IMR-90 (cell line): ENCODE data around the gene NAT14. TPM values are rescaled to one million over a fixed set of nuclear protein-coding genes. Genes with fewer than 3 reads are reported as not detected.

Experiments
- ATAC-seq: fragments of 200-7000 bp; cut with Tn5 transposase; 2 replicates; pipeline ENCODE4 v1.9.1; 2020; ENCODE audit warnings: low read depth, mild to moderate bottlenecking, moderate library complexity
- BruUV-seq: library from RNA; stranded (reverse); fragments of 400-500 nt; replicated peaks from 2 replicates; lab custom pipeline; 2021; lab: Mats Ljungman, UMichigan
- CTCF ChIA-PET: fragments of 300-600 bp; formaldehyde crosslinking; extraction: SDS; loops from one replicate; lab custom pipeline; 2021; ENCODE audit warnings: antibody characterized with exemption; lab: Yijun Ruan, JAX
- POLR2A ChIA-PET: fragments of 300-600 bp; sonication (Branson Sonifier 250); formaldehyde crosslinking; loops from one replicate; lab custom pipeline; 2022; ENCODE audit warnings: antibody characterized with exemption; ENCODE audit not compliant: unreplicated experiment; lab: Charles Lee
- DNase-seq: peaks from one replicate; pipeline ENCODE4 v3.0.0; 2013
- H2AFZ ChIP-seq: replicated peaks from 2 replicates; pipeline ENCODE3; 2013; ENCODE audit warnings: low read length, mild to moderate bottlenecking; ENCODE audit not compliant: poor library complexity
- H2AK5ac ChIP-seq: 2 replicates; pipeline ENCODE4 v1.6.1; 2013; ENCODE audit warnings: low read depth, low read length, inconsistent platforms
- H2AK9ac ChIP-seq: replicated peaks from 2 replicates; pipeline ENCODE3; 2013; ENCODE audit warnings: mild to moderate bottlenecking, low read depth, low read length, moderate library complexity; ENCODE audit not compliant: poor library complexity
- H2BK120ac ChIP-seq: 2 replicates; pipeline ENCODE4 v1.6.1; 2013; ENCODE audit warnings: low read depth, low read length, inconsistent platforms
- H2BK15ac ChIP-seq: 3 replicates; pipeline ENCODE4 v1.6.1; 2013; ENCODE audit warnings: low read depth, low read length, inconsistent platforms
- H2BK20ac ChIP-seq: 2 replicates; pipeline ENCODE4 v1.6.1; 2013; ENCODE audit warnings: low read depth, mild to moderate bottlenecking, inconsistent platforms, low read length, moderate library complexity
- H2BK5ac ChIP-seq: 2 replicates; pipeline ENCODE4 v1.6.1; 2013; ENCODE audit warnings: mild to moderate bottlenecking, low read depth, low read length, inconsistent platforms; ENCODE audit not compliant: poor library complexity, severe bottlenecking
- H3K14ac ChIP-seq: replicated peaks from 2 replicates; pipeline ENCODE4 v1.6.1; 2013; ENCODE audit warnings: low read depth, low read length, inconsistent platforms
- H3K18ac ChIP-seq: 2 replicates; pipeline ENCODE4 v1.6.1; 2013; ENCODE audit warnings: low read depth, low read length, control low read depth
- H3K23ac ChIP-seq: 2 replicates; pipeline ENCODE4 v1.6.1; 2013; ENCODE audit warnings: low read depth, low read length, inconsistent platforms
- H3K27ac ChIP-seq: 2 replicates; pipeline ENCODE4 v1.5.1; 2013; ENCODE audit warnings: mild to moderate bottlenecking, control low read depth, low read length; ENCODE audit not compliant: insufficient read depth
- H3K27me3 ChIP-seq: 2 replicates; pipeline ENCODE4 v1.6.1; 2013; ENCODE audit warnings: low read length; ENCODE audit not compliant: control insufficient read depth, insufficient read depth
- H3K36me3 ChIP-seq: 2 replicates; pipeline ENCODE4 v1.6.1; 2013; ENCODE audit warnings: low read length, mixed read lengths; ENCODE audit not compliant: control insufficient read depth, insufficient read depth
- H3K4ac ChIP-seq: 2 replicates; pipeline ENCODE4 v1.6.1; 2013; ENCODE audit warnings: low read depth, low read length, inconsistent platforms
- H3K4me1 ChIP-seq: 2 replicates; pipeline ENCODE4 v1.6.1; 2013; ENCODE audit warnings: low read length, mixed read lengths; ENCODE audit not compliant: control insufficient read depth, insufficient read depth
- H3K4me2 ChIP-seq: 2 replicates; pipeline ENCODE4 v1.6.1; 2013; ENCODE audit warnings: low read depth, mild to moderate bottlenecking, control low read depth, low read length, moderate library complexity
- H3K4me3 ChIP-seq: 2 replicates; pipeline ENCODE4 v1.5.1; 2013; ENCODE audit warnings: low read depth, mild to moderate bottlenecking, control low read depth, low read length, moderate library complexity; ENCODE audit not compliant: insufficient read depth
- H3K56ac ChIP-seq: 2 replicates; pipeline ENCODE4 v1.6.1; 2013; ENCODE audit warnings: low read length, inconsistent platforms; ENCODE audit not compliant: insufficient read depth; ENCODE audit errors: extremely low read depth
- H3K79me1 ChIP-seq, 2 experiments: 2 replicates each; pipeline ENCODE4 v1.6.1; 2013; ENCODE audit warnings: low read length in 2 of 2, inconsistent platforms in 1 of 2, low read depth in 1 of 2
- H3K9ac ChIP-seq: 2 replicates; pipeline ENCODE4 v1.6.1; 2013; ENCODE audit warnings: low read depth, low read length, control low read depth
- H3K9me1 ChIP-seq: 2 replicates; pipeline ENCODE4 v1.6.1; 2013; ENCODE audit warnings: low read length, inconsistent platforms; ENCODE audit not compliant: insufficient read depth
- H3K9me3 ChIP-seq: 2 replicates; pipeline ENCODE4 v1.6.1; 2013; ENCODE audit warnings: low read length; ENCODE audit not compliant: control insufficient read depth, insufficient read depth
- H4K20me1 ChIP-seq: 2 replicates; pipeline ENCODE4 v1.6.1; 2013; ENCODE audit warnings: low read length, inconsistent platforms; ENCODE audit not compliant: insufficient read depth
- H4K5ac ChIP-seq: 2 replicates; pipeline ENCODE4 v1.6.1; 2013; ENCODE audit warnings: mild to moderate bottlenecking, low read depth, low read length, control low read depth
- H4K8ac ChIP-seq, 2 experiments: 2 replicates each; pipeline ENCODE4 v1.6.1; 2013; ENCODE audit warnings: low read depth in 2 of 2, low read length in 2 of 2, control low read depth in 1 of 2, inconsistent platforms in 1 of 2
- H4K91ac ChIP-seq: 2 replicates; pipeline ENCODE4 v1.6.1; 2013; ENCODE audit warnings: low read depth, low read length, inconsistent platforms; ENCODE audit not compliant: insufficient read depth
- BHLHE40 ChIP-seq: fragments of 150-350 bp; IDR thresholded peaks from 2 replicates; pipeline ENCODE4 v1.6.1; 2016; ENCODE audit warnings: mild to moderate bottlenecking, low read depth, low read length
- CEBPB ChIP-seq: IDR thresholded peaks from 2 replicates; pipeline ENCODE4 v1.6.1; 2012; ENCODE audit warnings: low read depth, low read length, improper control_type of control experiment
- CHD1 ChIP-seq: IDR thresholded peaks from 2 replicates; pipeline ENCODE4 v1.6.1; 2012; ENCODE audit warnings: low read depth, low read length, improper control_type of control experiment
- ELK1 ChIP-seq: fragments of 150-350 bp; IDR thresholded peaks from 2 replicates; pipeline ENCODE4 v1.6.1; 2016; ENCODE audit warnings: low read depth, mild to moderate bottlenecking, low read length, moderate library complexity, borderline replicate concordance
- FOS ChIP-seq: fragments of 150-350 bp; IDR thresholded peaks from 2 replicates; pipeline ENCODE4 v1.6.1; 2016; ENCODE audit warnings: low read depth, low read length
- MAFK ChIP-seq: IDR thresholded peaks from 2 replicates; pipeline ENCODE4 v1.6.1; 2012; ENCODE audit warnings: low read depth, low read length, improper control_type of control experiment
- MAZ ChIP-seq: IDR thresholded peaks from 2 replicates; pipeline ENCODE4 v1.6.1; 2012; ENCODE audit warnings: low read depth, mild to moderate bottlenecking, low read length, improper control_type of control experiment, moderate library complexity, borderline replicate concordance
- MXI1 ChIP-seq: IDR thresholded peaks from 2 replicates; pipeline ENCODE4 v1.6.1; 2012; ENCODE audit warnings: low read depth, mild to moderate bottlenecking, low read length, moderate library complexity, borderline replicate concordance
- NFE2L2 ChIP-seq: fragments of 150-350 bp; IDR thresholded peaks from 2 replicates; pipeline ENCODE4 v1.6.1; 2016; ENCODE audit warnings: low read depth, mild to moderate bottlenecking, low read length
- POLR2A ChIP-seq: IDR thresholded peaks from 2 replicates; pipeline ENCODE4 v1.6.1; 2012; ENCODE audit warnings: mild to moderate bottlenecking, low read depth, low read length
- RAD21 ChIP-seq: IDR thresholded peaks from 2 replicates; pipeline ENCODE4 v1.6.1; 2012; ENCODE audit warnings: low read length, improper control_type of control experiment
- RCOR1 ChIP-seq: IDR thresholded peaks from 2 replicates; pipeline ENCODE4 v1.6.1; 2012; ENCODE audit warnings: mild to moderate bottlenecking, low read length, improper control_type of control experiment; ENCODE audit not compliant: insufficient replicate concordance
- RFX5 ChIP-seq: IDR thresholded peaks from 2 replicates; pipeline ENCODE4 v1.8.0; 2012; ENCODE audit warnings: low read depth, mild to moderate bottlenecking, low read length, moderate library complexity
- SMC3 ChIP-seq: fragments of 150-350 bp; IDR thresholded peaks from 2 replicates; pipeline ENCODE4 v1.6.1; 2016; ENCODE audit warnings: low read depth, mild to moderate bottlenecking, antibody characterized with exemption, low read length, moderate library complexity
- USF2 ChIP-seq: fragments of 150-350 bp; IDR thresholded peaks from 2 replicates; pipeline ENCODE4 v1.6.1; 2017; ENCODE audit warnings: mild to moderate bottlenecking, antibody characterized with exemption, low read length, low read depth
- WGBS, 2 experiments: methylation state at CpG; one replicate each; pipeline versions ENCODE4 v1.1.5 to v1.1.7; 2013; ENCODE audit warnings: missing lambda C conversion rate in 2 of 2; ENCODE audit not compliant: insufficient read length in 1 of 2; ENCODE audit errors: extremely low coverage in 2 of 2; 5-methylcytosine and 5-hydroxymethylcytosine counted together
- dilution Hi-C: fragments of 300-500 bp; cut with HindIII; formaldehyde crosslinking; loops from one replicate; pipeline ENCODE4 v1.14.3; 2018; ENCODE audit warnings: low sequenced_read_pairs; ENCODE audit not compliant: unreplicated experiment
- in situ Hi-C: fragments of 300-500 bp; cut with MboI; formaldehyde crosslinking; loops from 3 replicates; pipeline ENCODE4 v1.14.3; 2019; ENCODE audit warnings: low sequenced_read_pairs, inconsistent platforms, mixed read lengths
- intact Hi-C: fragments of 100-400 bp; cut with micrococcal nuclease; formaldehyde crosslinking; loops from 2 replicates; pipeline ENCODE4 v1.10.0; 2022
- polyA plus RNA-seq, 3 experiments: library from polyadenylated mRNA; depleted of rRNA; stranded (reverse); fragments of >200 nt; gene quantifications; 2 replicates each; pipeline ENCODE4 v1.2.3, GENCODE V29; 2012; ENCODE audit warnings: low replicate concordance in 1 of 3
- total RNA-seq: library from RNA; depleted of rRNA; stranded (reverse); fragments of >200 nt; gene quantifications from 2 replicates; pipeline ENCODE4 v1.2.3, GENCODE V29; 2012
- TF ChIP-seq, protein P1 (sequence below): conservative IDR thresholded peaks from 2 replicates; pipeline ENCODE4 v1.5.1; 2012; ENCODE audit warnings: mild to moderate bottlenecking, low read depth, low read length, improper control_type of control experiment

The NAT14 gene
- total and polyA plus RNA-seq, 2 of the 4 experiments (the other 2 are of a cell fraction), result 4.3 to 41.2 TPM

DNA sequence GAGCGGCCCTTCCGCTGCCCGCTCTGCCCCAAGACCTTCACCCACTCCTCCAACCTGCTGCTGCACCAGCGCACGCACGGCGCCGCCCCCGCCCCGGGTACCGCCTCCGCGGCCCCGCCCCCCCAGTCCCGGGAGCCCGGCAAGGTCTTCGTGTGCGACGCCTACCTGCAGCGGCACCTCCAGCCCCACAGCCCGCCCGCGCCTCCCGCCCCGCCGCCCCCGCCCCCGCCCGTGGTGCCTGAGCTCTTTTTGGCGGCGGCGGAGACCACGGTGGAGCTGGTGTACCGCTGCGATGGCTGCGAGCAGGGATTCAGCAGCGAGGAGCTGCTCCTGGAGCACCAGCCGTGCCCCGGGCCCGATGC is 3.2 kb upstream of the NAT14 start:
- WGBS, 2 experiments, result 69% methylated on average over 8 of the region's 40 CpGs; no CpG with 5 or more reads in 1 of the 2 experiments
- Histone ChIP-seq H2AK9ac (no peak overlapping the region), H2BK15ac (no peak overlapping the region), H3K27me3 (no peaks in the 10 kb centered on the region), H3K9me3 (no peaks in the 10 kb centered on the region), H4K5ac (no peak overlapping the region), H3K4me2 (no peak overlapping the region), H3K27ac (no peak overlapping the region), H3K79me1 (peaks cover 19 to 59% of the 10 kb centered on the region in 2 experiments), H2BK120ac (no peak overlapping the region), H3K18ac (no peak overlapping the region), H3K14ac (no peak overlapping the region), H4K8ac (no peak overlapping the region), H4K20me1 (no peaks in the 10 kb centered on the region; the same call in 1 of the 2 replicates), H3K9me1 (peaks cover 14% of the 10 kb centered on the region), H4K91ac (no peak overlapping the region), H3K4ac (no peak overlapping the region), H3K9ac (no peak overlapping the region), H3K23ac (no peak overlapping the region), H2AK5ac (no peak overlapping the region), H3K4me3 (no peak overlapping the region), H3K4me1 (peaks cover 17% of the 10 kb centered on the region), H2BK20ac (no peak overlapping the region), H2AFZ (no peak overlapping the region), H3K56ac (no peak overlapping the region), H2BK5ac (no peak overlapping the region), H3K36me3 (peaks cover 12% of the 10 kb centered on the region; the same call in 1 of the 2 replicates)
- dilution Hi-C loops, result no loop called here
- no TSS peak for BruUV-seq
- ChIA-PET CTCF (no interaction called here), POLR2A (no interaction called here)
- in situ Hi-C loops, result loop anchor here (25.0 kb wide), 1 partner anchor 1019 kb away; the partner anchor contains the start of genes CDC42EP5 and LENG9
- intact Hi-C loops, result no loop called here
- DNase-seq (no peak), ATAC-seq (no peak)
- TF ChIP-seq SMC3 (no peak), CEBPB (no peak), RCOR1 (no peak), BHLHE40 (no peak), FOS (no peak), RFX5 (no peak), ELK1 (no peak), CHD1 (no peak), RAD21 (no peak), MAZ (no peak), POLR2A (no peak), MAFK (no peak), NFE2L2 (no peak), MXI1 (no peak), USF2 (no peak)
- TF ChIP-seq, protein P1, sequence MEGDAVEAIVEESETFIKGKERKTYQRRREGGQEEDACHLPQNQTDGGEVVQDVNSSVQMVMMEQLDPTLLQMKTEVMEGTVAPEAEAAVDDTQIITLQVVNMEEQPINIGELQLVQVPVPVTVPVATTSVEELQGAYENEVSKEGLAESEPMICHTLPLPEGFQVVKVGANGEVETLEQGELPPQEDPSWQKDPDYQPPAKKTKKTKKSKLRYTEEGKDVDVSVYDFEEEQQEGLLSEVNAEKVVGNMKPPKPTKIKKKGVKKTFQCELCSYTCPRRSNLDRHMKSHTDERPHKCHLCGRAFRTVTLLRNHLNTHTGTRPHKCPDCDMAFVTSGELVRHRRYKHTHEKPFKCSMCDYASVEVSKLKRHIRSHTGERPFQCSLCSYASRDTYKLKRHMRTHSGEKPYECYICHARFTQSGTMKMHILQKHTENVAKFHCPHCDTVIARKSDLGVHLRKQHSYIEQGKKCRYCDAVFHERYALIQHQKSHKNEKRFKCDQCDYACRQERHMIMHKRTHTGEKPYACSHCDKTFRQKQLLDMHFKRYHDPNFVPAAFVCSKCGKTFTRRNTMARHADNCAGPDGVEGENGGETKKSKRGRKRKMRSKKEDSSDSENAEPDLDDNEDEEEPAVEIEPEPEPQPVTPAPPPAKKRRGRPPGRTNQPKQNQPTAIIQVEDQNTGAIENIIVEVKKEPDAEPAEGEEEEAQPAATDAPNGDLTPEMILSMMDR, result no peak
